Activated CD8-positive, alpha-beta T cell treated with anti-CD3 and anti-CD28 coated beads, Interleukin-2, amount 10 ng/mL, durations not matched to agents 7 days and 5 days (primary cell): Measurements from ENCODE around the gene UBE2N. TPM values are rescaled to one million over a fixed set of nuclear protein-coding genes. Genes with fewer than 3 reads are reported as not detected.
A peak's percentile ranks its signal among the peaks of the same experiment; 100 is the strongest.
"Not testable (repeated sequence)": the region's sequence is repeated elsewhere in the genome, so short reads cannot be mapped to it uniquely, and the experiment has no call there.

Source experiments
- ATAC-seq: fragments of 150-1000 bp; cut with Tn5 transposase; one replicate; pipeline ENCODE4 v1.10.0; 2021; ENCODE audit warnings: moderate library complexity
- CTCF ChIA-PET: fragments of 350-600 bp; sonication (Branson Sonifier 250); formaldehyde crosslinking; loops from one replicate; lab custom pipeline; 2021; ENCODE audit warnings: antibody characterized with exemption; lab: Charles Lee
- POLR2A ChIA-PET: fragments of 350-600 bp; sonication (Branson Sonifier 250); formaldehyde crosslinking; loops from one replicate; lab custom pipeline; 2021; ENCODE audit warnings: antibody characterized with exemption; lab: Charles Lee
- DNase-seq: peaks from one replicate; pipeline ENCODE4 v3.0.0-alpha.2; 2020
- H3K27ac Mint-ChIP-seq: one replicate; pipeline ENCODE4 v1.8.0; 2021; ENCODE audit warnings: mild to moderate bottlenecking, mixed read lengths
- H3K27me3 Mint-ChIP-seq: one replicate; pipeline ENCODE4 v1.8.0; 2021; ENCODE audit warnings: low read depth, mixed read lengths
- H3K36me3 Mint-ChIP-seq: one replicate; pipeline ENCODE4 v1.8.0; 2021; ENCODE audit warnings: low read depth, mixed read lengths
- H3K4me1 Mint-ChIP-seq: one replicate; pipeline ENCODE4 v1.8.0; 2021; ENCODE audit warnings: low read depth, mixed read lengths
- H3K4me3 Mint-ChIP-seq: one replicate; pipeline ENCODE4 v1.8.0; 2021; ENCODE audit warnings: mild to moderate bottlenecking, mixed read lengths
- H3K9me3 Mint-ChIP-seq: one replicate; pipeline ENCODE4 v1.8.0; 2022; ENCODE audit warnings: mixed read lengths; ENCODE audit not compliant: insufficient read depth
- total RNA-seq, 2 experiments: library from RNA; stranded (reverse); gene quantifications; one replicate each; pipeline ENCODE4 v1.2.3, GENCODE V29; 2021

Gene UBE2N
- total RNA-seq, 2 experiments from 2014 or later, result 183 to 194 TPM

DNA sequence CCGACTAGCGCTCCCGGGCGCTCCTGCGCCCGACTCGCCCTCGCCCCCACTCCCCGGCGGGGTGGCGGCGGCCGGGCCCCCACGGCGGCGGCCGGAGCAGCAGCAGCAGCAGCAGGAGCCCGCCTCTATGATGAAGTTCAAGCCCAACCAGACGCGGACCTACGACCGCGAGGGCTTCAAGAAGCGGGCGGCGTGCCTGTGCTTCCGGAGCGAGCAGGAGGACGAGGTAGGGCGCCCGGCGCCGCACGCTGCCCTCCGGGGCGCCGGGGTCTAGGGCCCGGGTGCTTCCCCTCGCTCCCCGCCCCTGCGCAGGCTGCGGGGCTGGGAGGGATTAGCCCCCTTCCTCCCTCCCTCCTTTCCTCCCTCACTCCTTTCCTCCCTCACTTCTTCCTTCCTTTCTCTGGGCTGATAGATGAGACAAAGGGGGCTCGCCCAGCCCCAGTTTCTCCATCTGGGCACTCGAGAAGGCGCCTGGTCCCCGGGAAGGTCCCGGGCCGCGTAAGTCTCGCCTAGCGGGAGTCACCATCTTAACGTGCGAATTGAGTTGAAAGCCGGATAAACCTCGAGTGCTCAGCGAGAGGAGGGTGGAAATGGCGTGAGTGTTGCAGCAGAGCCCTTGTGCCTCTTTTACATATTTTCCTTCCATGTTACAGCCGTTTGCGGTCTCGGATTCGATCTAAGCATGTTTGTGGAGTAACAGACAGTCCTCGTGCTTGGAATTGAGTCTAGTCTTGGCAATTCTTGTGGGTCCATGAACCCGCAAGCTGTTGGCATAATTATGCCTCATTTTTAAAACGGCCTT lies 63.4 kb downstream of the UBE2N start:
- peak overlapping the region; percentile 99 for H3K4me3 Mint-ChIP-seq
- ChIA-PET POLR2A (interaction anchor here (0.7 to 2.0 kb wide), 3 partner anchors 15 to 1867 kb away, joined by 4 to 6 read pairs (median 4); no protein-coding TSS in a partner anchor), CTCF (interaction anchor here (1.3 to 3.6 kb wide), 3 partner anchors 14 to 135 kb away, joined by 4 to 27 read pairs (median 4); no protein-coding TSS in a partner anchor)
- peaks cover 17% of the 10 kb centered on the region for H3K36me3 Mint-ChIP-seq
- not testable (repeated sequence) for H3K27me3 Mint-ChIP-seq, H3K9me3 Mint-ChIP-seq
- ATAC-seq (peak; percentile 59), DNase-seq (peak; percentile 73)
- peak overlapping the region; percentile 99 for H3K27ac Mint-ChIP-seq
- H3K4me1 Mint-ChIP-seq, result peaks cover 43% of the 10 kb centered on the region

DNA sequence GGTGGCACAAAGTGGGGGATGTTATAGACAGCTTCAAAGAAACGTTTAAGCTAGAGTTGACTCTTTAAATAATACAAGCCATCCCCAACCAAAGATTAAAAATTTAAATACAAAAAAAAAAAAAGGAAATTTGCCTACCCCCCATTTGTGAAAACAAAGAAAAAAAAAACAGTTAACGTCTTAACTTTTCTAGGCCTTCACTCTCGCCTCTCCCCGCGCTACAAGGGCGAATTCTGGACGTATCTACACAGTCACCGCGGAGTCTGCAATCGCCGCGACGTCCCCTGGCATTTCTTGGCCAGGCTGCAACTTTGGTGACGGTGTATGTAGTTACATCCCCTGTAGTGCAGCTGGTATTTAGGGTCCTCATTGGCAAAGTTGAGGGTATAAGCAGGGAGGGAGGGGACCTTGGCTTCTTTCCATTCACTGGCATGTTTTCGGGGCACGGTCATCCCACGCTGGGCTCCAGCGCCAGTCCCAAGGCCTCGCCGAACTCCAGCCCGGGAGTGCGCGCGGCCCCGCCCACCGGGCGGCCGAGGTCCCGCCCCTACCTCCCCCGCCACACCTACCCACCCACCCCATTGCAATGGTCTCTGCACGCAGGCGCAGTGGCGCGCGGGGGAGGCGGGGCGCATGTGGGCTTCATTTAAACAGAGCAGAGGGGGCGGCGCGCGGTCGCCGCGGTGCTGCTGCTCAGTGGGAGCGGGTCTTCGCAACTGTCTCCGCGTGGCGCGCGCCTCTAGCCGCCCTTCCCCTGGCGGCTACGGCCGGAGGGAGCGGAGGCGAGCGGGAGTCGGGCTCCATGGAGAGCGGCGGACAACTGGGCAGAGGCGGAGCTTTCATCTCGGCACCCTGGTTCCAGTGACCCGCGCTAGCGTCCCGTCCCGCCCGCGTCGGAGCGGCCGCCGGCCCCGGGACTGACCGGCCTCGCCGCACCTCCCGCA lies 64.2 kb downstream of the UBE2N start, which contains the start of gene NUDT4:
Gene NUDT4 (plus strand): TSS at position 674 of the 944 bp plus-strand sequence. CDS start 398 bp downstream, outside the sequence.
- H3K27me3 Mint-ChIP-seq, result no peaks in the 10 kb centered on the region
- peaks cover 15% of the 10 kb centered on the region for H3K36me3 Mint-ChIP-seq
- H3K4me3 Mint-ChIP-seq, result peak within 1 kb of the TSS; percentile 99
- ChIA-PET CTCF (interaction anchor here (1.1 to 1.3 kb wide), 3 partner anchors 14 to 390 kb away, joined by 5 to 6 read pairs (median 5); no protein-coding TSS in a partner anchor), POLR2A (interaction anchor here (1.6 kb wide), 2 partner anchors 14 to 132 kb away, joined by 4 to 7 read pairs; no protein-coding TSS in a partner anchor)
- peak; percentile 88 for ATAC-seq
- H3K27ac Mint-ChIP-seq, result peak within 1 kb of the TSS; percentile 99
- H3K9me3 Mint-ChIP-seq, result no peaks in the 10 kb centered on the region
- H3K4me1 Mint-ChIP-seq, result peaks cover 38% of the 10 kb centered on the region
- DNase-seq, result peak; percentile 97

DNA sequence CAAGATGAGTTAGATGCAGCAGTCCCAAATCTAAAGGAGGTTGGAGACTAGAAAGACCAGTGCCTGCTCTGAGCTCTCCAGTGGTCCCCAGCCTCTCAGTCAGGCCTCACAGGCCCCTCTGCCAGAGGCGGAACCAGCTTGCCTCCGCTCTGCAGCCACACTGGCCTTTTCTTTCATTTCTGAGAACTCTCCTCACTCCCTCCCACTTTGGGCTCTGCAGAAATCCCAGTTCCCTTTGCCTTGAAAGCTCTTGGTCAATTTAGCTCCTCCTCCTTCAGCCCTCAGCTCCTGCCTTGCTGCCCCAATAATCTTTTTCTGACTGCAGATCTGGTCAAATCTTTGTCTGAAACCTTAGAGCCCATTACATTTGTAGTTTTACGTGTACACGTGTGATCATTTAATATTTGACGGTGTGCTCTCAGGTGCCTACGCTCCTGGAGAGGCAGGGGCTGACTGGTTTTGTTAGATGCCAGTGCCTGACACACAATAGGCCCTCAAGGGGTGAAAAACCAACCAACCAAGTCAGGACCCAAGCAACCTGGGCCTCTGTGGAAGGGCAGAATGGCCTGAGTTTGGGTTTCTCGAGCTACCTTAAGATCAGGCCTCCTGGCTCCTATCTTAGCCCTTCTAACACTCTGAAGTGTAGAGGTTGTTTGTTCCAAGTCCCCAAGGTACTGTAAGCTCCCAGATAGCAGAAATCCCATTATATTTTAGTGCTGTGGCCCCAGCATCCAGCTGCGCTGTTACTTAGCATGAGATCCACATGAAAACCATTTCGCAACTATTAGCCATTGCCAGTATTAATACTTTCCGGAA lies 65.1 kb downstream of the UBE2N start:
- Mint-ChIP-seq H3K27ac (no peak overlapping the region), H3K36me3 (peaks cover 11% of the 10 kb centered on the region), H3K4me1 (peaks cover 33% of the 10 kb centered on the region), H3K9me3 (no peaks in the 10 kb centered on the region), H3K4me3 (peak overlapping the region; percentile 80), H3K27me3 (no peaks in the 10 kb centered on the region)
- no peak for ATAC-seq
- no peak for DNase-seq
- CTCF ChIA-PET, result interaction anchor here (1.1 to 1.3 kb wide), 3 partner anchors 13 to 389 kb away, joined by 5 to 6 read pairs (median 5); no protein-coding TSS in a partner anchor
- POLR2A ChIA-PET, result interaction anchor here (1.6 kb wide), 1 partner anchor 13 kb away, joined by 7 read pairs; no protein-coding TSS in a partner anchor

DNA sequence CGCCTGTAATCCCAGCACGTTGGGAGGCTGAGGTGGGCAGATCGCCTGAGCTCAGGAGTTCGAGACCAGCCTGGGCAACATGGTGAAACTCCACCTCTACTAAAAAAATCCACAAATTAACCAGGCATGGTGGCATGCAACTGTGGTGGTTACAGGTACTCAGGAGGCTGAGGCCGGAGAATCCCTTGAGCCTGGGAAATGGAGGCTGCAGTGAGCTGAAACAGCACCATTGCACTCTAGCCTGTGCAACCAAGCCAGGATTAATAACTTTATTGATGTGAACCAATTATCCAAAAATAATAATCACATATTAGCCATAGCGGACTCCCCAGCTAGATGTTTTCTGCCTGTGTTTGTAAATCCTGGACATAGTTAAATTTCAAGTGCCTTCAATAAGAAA lies 65.8 kb downstream of the UBE2N start:
- Mint-ChIP-seq H3K4me3 (no peak overlapping the region), H3K27ac (no peak overlapping the region), H3K36me3 (peaks cover 7% of the 10 kb centered on the region), H3K9me3 (no peaks in the 10 kb centered on the region), H3K4me1 (peaks cover 27% of the 10 kb centered on the region), H3K27me3 (no peaks in the 10 kb centered on the region)
- no peak for ATAC-seq
- no peak for DNase-seq
- POLR2A ChIA-PET, result no interaction called here
- CTCF ChIA-PET, result interaction anchor here (1.3 kb wide), 1 partner anchor 389 kb away, joined by 5 read pairs; no protein-coding TSS in a partner anchor

DNA sequence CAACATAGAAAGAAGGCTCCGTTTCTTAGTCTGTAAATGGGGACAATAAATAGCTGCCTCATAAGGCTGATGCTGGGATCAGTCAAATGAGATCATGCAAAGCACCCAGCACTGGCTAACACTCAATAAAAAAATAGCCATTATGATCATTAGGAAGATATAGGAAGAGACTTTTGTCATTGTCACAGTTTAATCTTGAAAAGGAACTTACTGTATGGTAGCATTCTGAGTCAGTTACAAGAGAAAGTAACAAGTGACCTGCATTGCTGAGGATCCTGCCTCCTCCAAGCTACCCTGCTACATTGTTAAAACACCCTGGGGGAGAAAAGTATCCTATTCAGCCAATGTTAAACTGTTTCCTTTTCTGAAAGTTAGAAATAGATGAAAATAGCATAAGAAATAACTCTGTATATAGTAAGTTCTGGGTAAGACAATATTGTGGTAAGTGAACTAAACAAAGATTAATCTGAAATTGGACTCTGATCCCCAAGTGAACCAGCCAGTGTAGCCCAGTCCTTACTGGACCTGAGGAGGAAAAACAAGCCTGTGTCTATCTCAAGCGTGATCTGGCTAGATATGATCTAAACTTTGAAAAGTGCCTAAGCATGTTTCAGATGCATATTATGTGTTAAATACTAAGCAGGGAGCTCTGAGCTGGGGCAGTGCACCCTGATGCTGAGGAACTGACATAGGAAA lies 67.6 kb downstream of the UBE2N start:
- CTCF ChIA-PET, result interaction anchor here (1.3 to 1.9 kb wide), 2 partner anchors 10 to 278 kb away, joined by 3 to 7 read pairs; no protein-coding TSS in a partner anchor
- H3K4me3 Mint-ChIP-seq, result no peak overlapping the region
- no peak for DNase-seq
- peaks cover 18% of the 10 kb centered on the region for H3K4me1 Mint-ChIP-seq
- no peaks in the 10 kb centered on the region for H3K9me3 Mint-ChIP-seq
- no peaks in the 10 kb centered on the region for H3K27me3 Mint-ChIP-seq
- H3K27ac Mint-ChIP-seq, result no peak overlapping the region
- POLR2A ChIA-PET, result no interaction called here
- no peak for ATAC-seq
- H3K36me3 Mint-ChIP-seq, result no peaks in the 10 kb centered on the region

DNA sequence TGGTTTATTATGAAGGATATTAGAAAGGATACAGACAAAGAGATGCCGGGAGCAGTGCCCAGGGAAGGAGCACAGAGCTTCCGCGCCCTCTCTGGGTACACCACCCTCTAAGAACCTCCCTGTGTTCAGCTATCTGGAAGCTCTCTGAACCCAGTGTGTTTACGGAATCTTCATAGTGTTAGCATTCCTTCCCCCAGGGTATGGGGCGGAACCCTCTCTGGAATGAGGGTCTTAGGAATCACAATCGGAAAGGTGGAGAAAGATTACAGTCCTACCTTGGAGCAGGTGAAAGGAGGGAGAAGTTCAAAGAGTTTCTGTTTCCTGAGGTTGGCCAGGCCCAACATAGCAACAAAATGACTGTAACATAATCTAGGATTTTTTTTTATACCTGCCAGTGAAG lies 70.8 kb downstream of the UBE2N start:
- ATAC-seq, result no peak
- Mint-ChIP-seq H3K36me3 (no peaks in the 10 kb centered on the region), H3K27me3 (no peaks in the 10 kb centered on the region), H3K27ac (no peak overlapping the region), H3K9me3 (no peaks in the 10 kb centered on the region), H3K4me3 (no peak overlapping the region), H3K4me1 (peaks cover 7% of the 10 kb centered on the region)
- CTCF ChIA-PET, result no interaction called here
- POLR2A ChIA-PET, result no interaction called here
- no peak for DNase-seq

DNA sequence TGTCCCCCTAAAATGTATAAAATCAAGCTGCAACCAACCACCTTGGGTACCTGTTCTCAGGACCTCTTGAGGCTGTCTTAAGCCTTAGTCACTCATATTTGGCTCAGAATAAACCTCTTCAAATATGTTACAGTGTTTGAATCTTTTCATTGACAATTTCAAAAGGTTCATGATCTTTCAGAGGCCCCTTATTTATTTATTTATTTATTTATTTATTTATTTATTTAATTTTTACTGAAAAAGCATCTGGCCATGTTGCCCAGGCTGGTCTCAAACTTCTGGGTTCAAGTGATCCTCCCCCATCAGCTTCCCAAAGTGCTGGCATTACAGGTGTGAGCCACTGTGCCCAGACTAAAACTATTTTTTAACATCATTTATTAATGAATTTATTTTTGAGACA lies 72.2 kb downstream of the UBE2N start:
- Mint-ChIP-seq H3K27ac (no peak overlapping the region), H3K27me3 (no peaks in the 10 kb centered on the region), H3K36me3 (no peaks in the 10 kb centered on the region), H3K4me1 (peaks cover 13% of the 10 kb centered on the region), H3K4me3 (no peak overlapping the region), H3K9me3 (no peaks in the 10 kb centered on the region)
- ChIA-PET POLR2A (no interaction called here), CTCF (interaction anchor here (1.0 kb wide), 1 partner anchor 125 kb away, joined by 3 read pairs; no protein-coding TSS in a partner anchor)
- no peak for DNase-seq
- no peak for ATAC-seq

DNA sequence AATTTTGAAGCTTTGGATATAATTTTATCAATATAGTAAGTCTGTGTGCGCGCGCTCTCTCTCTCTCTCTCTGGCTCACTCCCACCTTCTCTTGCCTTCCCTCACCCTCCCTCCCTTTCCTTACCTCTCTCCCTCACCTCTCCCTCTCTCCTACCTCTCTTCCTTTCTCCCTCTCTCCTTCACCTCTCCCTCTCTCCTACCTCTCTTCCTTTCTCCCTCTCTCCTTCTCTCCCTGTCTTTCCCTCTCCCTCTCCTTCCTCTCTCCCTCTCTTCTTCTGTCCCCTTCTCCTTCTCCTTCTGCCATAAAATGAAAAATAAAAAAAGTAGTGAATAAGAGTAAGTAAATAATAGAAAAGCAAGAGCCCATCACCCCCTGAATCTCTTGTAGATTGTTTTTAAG lies 73.0 kb downstream of the UBE2N start:
- Mint-ChIP-seq H3K36me3 (no peaks in the 10 kb centered on the region), H3K27ac (no peak overlapping the region), H3K27me3 (no peaks in the 10 kb centered on the region), H3K9me3 (no peaks in the 10 kb centered on the region), H3K4me3 (no peak overlapping the region), H3K4me1 (peaks cover 15% of the 10 kb centered on the region)
- DNase-seq, result no peak
- CTCF ChIA-PET, result no interaction called here
- POLR2A ChIA-PET, result no interaction called here
- no peak for ATAC-seq

DNA sequence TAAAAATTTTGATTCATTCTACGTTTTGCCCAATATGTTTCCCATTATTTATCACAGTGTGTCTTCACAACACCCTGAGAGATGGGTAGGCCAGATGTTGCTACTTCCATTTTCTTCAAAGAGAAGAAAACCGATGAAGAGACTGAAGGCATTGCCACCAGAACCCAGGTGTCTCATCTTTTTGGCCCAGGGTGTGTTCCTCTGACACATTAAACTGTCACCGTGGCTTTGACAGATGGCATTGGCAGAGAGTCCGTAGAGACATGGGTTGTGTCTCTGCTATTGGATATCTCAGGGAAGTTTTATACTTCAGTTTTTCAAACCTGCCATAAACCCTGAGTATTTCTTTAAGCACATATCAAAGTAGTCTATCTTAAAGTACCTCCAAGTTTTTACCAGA lies 75.3 kb downstream of the UBE2N start:
- no peaks in the 10 kb centered on the region for H3K27me3 Mint-ChIP-seq
- ChIA-PET POLR2A (no interaction called here), CTCF (interaction anchor here (1.2 kb wide), 1 partner anchor 368 kb away, joined by 3 read pairs; no protein-coding TSS in a partner anchor)
- ATAC-seq (no peak), DNase-seq (no peak)
- H3K27ac Mint-ChIP-seq, result no peak overlapping the region
- no peaks in the 10 kb centered on the region for H3K9me3 Mint-ChIP-seq
- H3K4me3 Mint-ChIP-seq, result no peak overlapping the region
- peaks cover 35% of the 10 kb centered on the region for H3K4me1 Mint-ChIP-seq
- no peaks in the 10 kb centered on the region for H3K36me3 Mint-ChIP-seq

DNA sequence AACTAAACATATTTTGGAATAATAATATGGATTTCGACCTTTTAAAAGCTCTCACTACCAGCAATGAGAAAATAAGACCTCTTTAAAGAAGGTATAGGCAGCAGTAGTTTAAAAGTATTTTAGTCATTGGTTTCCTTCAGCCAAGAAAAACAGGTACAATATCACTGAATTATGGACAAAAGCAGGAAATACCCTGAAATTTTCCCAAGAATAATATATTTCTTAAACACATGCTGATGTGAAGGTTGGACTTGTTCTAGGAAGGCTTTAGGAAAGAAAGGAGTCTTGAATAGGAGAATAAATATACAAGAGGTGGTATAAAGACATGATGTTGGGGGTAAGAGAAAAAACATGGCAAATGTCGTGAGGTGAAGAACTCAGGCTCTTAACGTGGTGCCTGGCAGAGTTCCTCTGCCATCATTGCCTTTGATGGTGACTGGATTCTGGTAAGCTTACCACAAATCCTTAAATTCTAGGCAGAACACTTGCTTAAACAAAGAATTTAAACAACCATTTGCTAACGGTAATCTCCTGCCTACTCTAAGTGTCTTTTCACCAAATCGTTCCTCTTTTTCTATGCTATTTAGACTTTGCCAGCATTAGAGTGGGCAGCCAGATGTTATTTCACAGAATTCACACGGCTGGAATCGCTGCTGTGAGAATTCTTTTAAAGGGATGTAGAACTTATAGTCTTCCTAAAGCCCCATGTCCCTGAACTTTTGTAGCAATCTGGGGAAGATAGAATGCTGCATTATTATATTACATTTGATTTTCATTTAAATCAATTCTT lies 75.9 kb downstream of the UBE2N start:
- POLR2A ChIA-PET, result no interaction called here
- ATAC-seq (no peak), DNase-seq (no peak)
- no peaks in the 10 kb centered on the region for H3K27me3 Mint-ChIP-seq
- no peak overlapping the region for H3K4me3 Mint-ChIP-seq
- no peak overlapping the region for H3K27ac Mint-ChIP-seq
- no peaks in the 10 kb centered on the region for H3K36me3 Mint-ChIP-seq
- CTCF ChIA-PET, result interaction anchor here (1.2 to 2.8 kb wide), 2 partner anchors 15 to 367 kb away, joined by 3 to 9 read pairs; no protein-coding TSS in a partner anchor
- H3K9me3 Mint-ChIP-seq, result no peaks in the 10 kb centered on the region
- H3K4me1 Mint-ChIP-seq, result peaks cover 35% of the 10 kb centered on the region
